ENCODE data around the gene SCGN.

GRCh38 chr6:25706314-25707014 lies 54.4 kb downstream of the SCGN start:
- TF ChIP-seq NFYB (CRISPR knock-in tag; conservative IDR thresholded peaks at IDR 0.05; ENCODE audit: low read depth) (no peak), CBFB (CRISPR knock-in tag; IDR thresholded peaks at IDR 0.05; ENCODE audit: low read depth) (no peak), CTCF (IDR thresholded peaks at IDR 0.05) (no peak), E2F5 (CRISPR knock-in tag; IDR thresholded peaks at IDR 0.05) (no peak), ZSCAN18 (CRISPR knock-in tag; IDR thresholded peaks at IDR 0.05) (no peak), ELF4 (CRISPR knock-in tag; IDR thresholded peaks at IDR 0.05; ENCODE audit: low read depth) (no peak), USF1 (CRISPR knock-in tag; IDR thresholded peaks at IDR 0.05) (no peak), AFF4 (CRISPR knock-in tag; IDR thresholded peaks at IDR 0.05; ENCODE audit: borderline replicate concordance) (no peak), HMGA2 (CRISPR knock-in tag; IDR thresholded peaks at IDR 0.05) (no peak), JUN (CRISPR knock-in tag; IDR thresholded peaks at IDR 0.05) (no peak)
